ENCODE results near the gene FER1L5.

DNA sequence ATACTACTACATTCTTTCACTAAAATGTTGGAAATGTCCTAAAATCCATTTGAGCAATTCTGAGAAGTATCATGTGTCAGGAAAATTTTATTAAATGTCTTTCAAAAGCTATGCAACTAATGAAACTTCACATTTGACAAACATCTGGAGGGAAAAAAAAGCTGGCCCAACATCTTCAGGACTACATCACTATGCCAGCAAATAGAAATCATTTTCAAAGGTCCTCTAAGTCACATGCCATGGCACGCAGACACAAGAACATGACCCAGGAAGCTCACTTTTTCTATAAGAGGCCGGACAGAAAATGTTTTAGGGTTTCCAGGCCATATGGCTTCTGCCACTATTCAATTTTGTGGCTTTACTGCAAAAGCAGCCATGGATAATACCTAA is 16.0 kb upstream of the FER1L5 start:
- TF ChIP-seq, protein P1, sequence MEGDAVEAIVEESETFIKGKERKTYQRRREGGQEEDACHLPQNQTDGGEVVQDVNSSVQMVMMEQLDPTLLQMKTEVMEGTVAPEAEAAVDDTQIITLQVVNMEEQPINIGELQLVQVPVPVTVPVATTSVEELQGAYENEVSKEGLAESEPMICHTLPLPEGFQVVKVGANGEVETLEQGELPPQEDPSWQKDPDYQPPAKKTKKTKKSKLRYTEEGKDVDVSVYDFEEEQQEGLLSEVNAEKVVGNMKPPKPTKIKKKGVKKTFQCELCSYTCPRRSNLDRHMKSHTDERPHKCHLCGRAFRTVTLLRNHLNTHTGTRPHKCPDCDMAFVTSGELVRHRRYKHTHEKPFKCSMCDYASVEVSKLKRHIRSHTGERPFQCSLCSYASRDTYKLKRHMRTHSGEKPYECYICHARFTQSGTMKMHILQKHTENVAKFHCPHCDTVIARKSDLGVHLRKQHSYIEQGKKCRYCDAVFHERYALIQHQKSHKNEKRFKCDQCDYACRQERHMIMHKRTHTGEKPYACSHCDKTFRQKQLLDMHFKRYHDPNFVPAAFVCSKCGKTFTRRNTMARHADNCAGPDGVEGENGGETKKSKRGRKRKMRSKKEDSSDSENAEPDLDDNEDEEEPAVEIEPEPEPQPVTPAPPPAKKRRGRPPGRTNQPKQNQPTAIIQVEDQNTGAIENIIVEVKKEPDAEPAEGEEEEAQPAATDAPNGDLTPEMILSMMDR (conservative IDR thresholded peaks at IDR 0.05 in 1 of 2, IDR thresholded peaks at IDR 0.05 in 1 of 2; ENCODE audit: extremely low read depth in 1 of 2, insufficient read depth in 1 of 2, low read depth in 1 of 2, low read length in 2 of 2), result no peak
- TF ChIP-seq EZH2 (IDR thresholded peaks at IDR 0.05; ENCODE audit: borderline replicate concordance, low read length), result no peak

Measured in mammary epithelial cell (primary cell).